ENCODE data around the gene FGD3. TPM values are rescaled to one million over a fixed set of nuclear protein-coding genes. Genes with fewer than 3 reads are reported as not detected.

FGD3 gene
- total and polyA plus RNA-seq, 9 of the 15 experiments (the other 6 are each of a cell fraction or from before 2014, with no cell fraction given): 0.07 to 1.3 (median 0.29) TPM

- TF ChIP-seq, protein P1, sequence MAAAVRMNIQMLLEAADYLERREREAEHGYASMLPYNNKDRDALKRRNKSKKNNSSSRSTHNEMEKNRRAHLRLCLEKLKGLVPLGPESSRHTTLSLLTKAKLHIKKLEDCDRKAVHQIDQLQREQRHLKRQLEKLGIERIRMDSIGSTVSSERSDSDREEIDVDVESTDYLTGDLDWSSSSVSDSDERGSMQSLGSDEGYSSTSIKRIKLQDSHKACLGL (CRISPR knock-in tag; IDR thresholded peaks at IDR 0.05; ENCODE audit: borderline replicate concordance, poor library complexity, severe bottlenecking): no peak
- TF ChIP-seq, protein P2, sequence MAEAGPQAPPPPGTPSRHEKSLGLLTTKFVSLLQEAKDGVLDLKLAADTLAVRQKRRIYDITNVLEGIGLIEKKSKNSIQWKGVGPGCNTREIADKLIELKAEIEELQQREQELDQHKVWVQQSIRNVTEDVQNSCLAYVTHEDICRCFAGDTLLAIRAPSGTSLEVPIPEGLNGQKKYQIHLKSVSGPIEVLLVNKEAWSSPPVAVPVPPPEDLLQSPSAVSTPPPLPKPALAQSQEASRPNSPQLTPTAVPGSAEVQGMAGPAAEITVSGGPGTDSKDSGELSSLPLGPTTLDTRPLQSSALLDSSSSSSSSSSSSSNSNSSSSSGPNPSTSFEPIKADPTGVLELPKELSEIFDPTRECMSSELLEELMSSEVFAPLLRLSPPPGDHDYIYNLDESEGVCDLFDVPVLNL (CRISPR knock-in tag; IDR thresholded peaks at IDR 0.05; ENCODE audit: low read depth): no peak
- TF ChIP-seq, protein P3, sequence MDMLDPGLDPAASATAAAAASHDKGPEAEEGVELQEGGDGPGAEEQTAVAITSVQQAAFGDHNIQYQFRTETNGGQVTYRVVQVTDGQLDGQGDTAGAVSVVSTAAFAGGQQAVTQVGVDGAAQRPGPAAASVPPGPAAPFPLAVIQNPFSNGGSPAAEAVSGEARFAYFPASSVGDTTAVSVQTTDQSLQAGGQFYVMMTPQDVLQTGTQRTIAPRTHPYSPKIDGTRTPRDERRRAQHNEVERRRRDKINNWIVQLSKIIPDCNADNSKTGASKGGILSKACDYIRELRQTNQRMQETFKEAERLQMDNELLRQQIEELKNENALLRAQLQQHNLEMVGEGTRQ (CRISPR knock-in tag; IDR thresholded peaks at IDR 0.05): no peak
- TF ChIP-seq SMAD4 (CRISPR knock-in tag; conservative IDR thresholded peaks at IDR 0.05): peak; percentile 92
- peak; percentile 71 for TF ChIP-seq GABPA (tag; conservative IDR thresholded peaks at IDR 0.05; ENCODE audit: low read depth)
- TF ChIP-seq ZNF395 (CRISPR knock-in tag; IDR thresholded peaks at IDR 0.05): peak; percentile 83
- no peak for TF ChIP-seq ESRRB (CRISPR knock-in tag; IDR thresholded peaks at IDR 0.05; ENCODE audit: borderline replicate concordance)
- TF ChIP-seq TCF7 (IDR thresholded peaks at IDR 0.05; ENCODE audit: borderline replicate concordance): no peak
- TF ChIP-seq ZNF224 (CRISPR knock-in tag; IDR thresholded peaks at IDR 0.05): no peak
- 0 out of 2 replicates have a peak, but pooled peaks have one; percentile 24 for TF ChIP-seq DIDO1 (tag; IDR thresholded peaks at IDR 0.05; ENCODE audit: low read depth)
- TF ChIP-seq ZNF184 (CRISPR knock-in tag; IDR thresholded peaks at IDR 0.05): no peak
- TF ChIP-seq WHSC1 (IDR thresholded peaks at IDR 0.05; ENCODE audit: low read length): no peak
- TF ChIP-seq E2F8 (IDR thresholded peaks at IDR 0.05; ENCODE audit: low read depth, partially characterized antibody): no peak
- TF ChIP-seq NR3C1 (CRISPR knock-in tag; IDR thresholded peaks at IDR 0.05): no peak
- no peak for TF ChIP-seq ARHGAP35 (IDR thresholded peaks at IDR 0.05; ENCODE audit: partially characterized antibody)
- 0 out of 2 replicates have a peak, but pooled peaks have one; percentile 51 for TF ChIP-seq NCOA1 (IDR thresholded peaks at IDR 0.05; ENCODE audit: low read depth)
- no peak for TF ChIP-seq BRCA1 (IDR thresholded peaks at IDR 0.05)
- TF ChIP-seq BRCA1 (CRISPR knock-in tag; IDR thresholded peaks at IDR 0.05): no peak
- no peak; the same call in 1 of the 2 replicates for TF ChIP-seq FOSL1 (tag; conservative IDR thresholded peaks at IDR 0.05)
- TF ChIP-seq TOE1 (IDR thresholded peaks at IDR 0.05; ENCODE audit: borderline replicate concordance): peak; percentile 65; the same call in 1 of the 2 replicates
- TF ChIP-seq TOE1 (CRISPR knock-in tag; IDR thresholded peaks at IDR 0.05; ENCODE audit: borderline replicate concordance, low read depth): no peak
- TF ChIP-seq ZNF584 (CRISPR knock-in tag; IDR thresholded peaks at IDR 0.05; ENCODE audit: low read depth): peak; percentile 88
Observed at GRCh38 chr9:93064392-93065134, 117.2 kb downstream of the FGD3 start (continued).

Data from K562 (cell line).